Heart left ventricle (tissue), 13 donors: ENCODE measurements around the gene SLC9B1.

Source experiments
- CTCF ChIP-seq, 12 donors: fragments of 200-600 bp; sonication (generic) in 4 of 12; IDR thresholded peaks; one replicate each; pipeline versions ENCODE4 v1.5.0 to v1.8.0; 2018 to 2022; ENCODE audit warnings: antibody characterized with exemption in 12 of 12, mild to moderate bottlenecking in 5 of 12
- POLR2A ChIP-seq, 2 donors: fragments of 450-650 bp; IDR thresholded peaks; one replicate each; pipeline ENCODE4 v1.6.1; 2017; ENCODE audit warnings: antibody characterized with exemption in 2 of 2, mild to moderate bottlenecking in 2 of 2, moderate library complexity in 2 of 2
- donor health status: ischemic (EF 13 %, LVEDD 7.1; RV severe dilation, severe dysfunction).
- donor health status: DM: no; HTN: yes; CAD: no.
- donor health status: DM: no; HTN: no; CAD: no.
- donor health status: ischemic (EF 25% LVEDD 6.9; RV normal size, moderate dysfunction).
- donor health status: ischemic (EF 25% LVEDD 5.7; RV mildly dilated, moderate dysfunction).
- donor health status: ischemic (EF 35%, LVEDD 5.7; RV mildly dilated, moderate dysfunction).
- donor health status: nonischemic (EF 11% LVEDD 7.7; RV severe dilation, severe dysfunction).
- donor health status: DM: yes; HTN: yes; CAD: no.
- donor health status: PGD.
- donor health status: ischemic (EF 29% LVEDD 5.4; RV normal size, mild dysfunction).
- donor health status: nonischemic (EF 23%, LVEDD 6.1; RV moderate dilation, normal function).

- no peak for TF ChIP-seq CTCF (IDR thresholded peaks at IDR 0.05)
- no peak for TF ChIP-seq POLR2A (IDR thresholded peaks at IDR 0.05)
Observed at GRCh38 chr4:102860611-102861324, 158.7 kb downstream of the SLC9B1 start.
